Esophagus muscularis mucosa (tissue), 3 donors: Measurements from ENCODE around the gene SLC29A1.

ENCODE experiments used
- CTCF ChIP-seq, 3 experiments: fragments of 200-600 bp in 2 of 3; fragments of 450-650 bp in 1 of 3; sonication (generic) in 2 of 3; IDR thresholded peaks; one replicate each; pipeline ENCODE4 v1.5.1; 2017 to 2019; ENCODE audit warnings: antibody characterized with exemption in 3 of 3, mild to moderate bottlenecking in 2 of 3, moderate library complexity in 1 of 3
- POLR2A ChIP-seq: fragments of 450-650 bp; IDR thresholded peaks from one replicate; pipeline ENCODE4 v1.6.1; 2017; ENCODE audit warnings: antibody characterized with exemption, moderate library complexity, mild to moderate bottlenecking, low read depth
- POLR2AphosphoS5 ChIP-seq, 2 donors: sonication (generic); formaldehyde crosslinking; IDR thresholded peaks; one replicate each; pipeline ENCODE4 v1.6.1; 2017; ENCODE audit warnings: antibody characterized with exemption in 2 of 2

GRCh38 chr6:44228433-44228832, 5.0 kb downstream of the SLC29A1 start:
- TF ChIP-seq POLR2A = no peak
- no peak for TF ChIP-seq CTCF (IDR thresholded peaks at IDR 0.05)
- no peak for TF ChIP-seq POLR2AphosphoS5 (IDR thresholded peaks at IDR 0.05)
